NOMO-1 (cell line): ENCODE measurements around the gene TMEM126B.

Experiments
- DNase-seq, 2 experiments: peaks; one replicate each; lab custom pipeline; 2025; ENCODE audit not compliant: unreplicated experiment in 2 of 2; lab: John Stamatoyannopoulos, UW

The TMEM126B gene

GRCh38 chr11:85680897-85681296, 52.5 kb downstream of the TMEM126B start:
- DNase-seq, result no peak

- no peak for DNase-seq
These were observed 54.2 kb downstream of the TMEM126B start for GRCh38 chr11:85682330-85683305.

DNA sequence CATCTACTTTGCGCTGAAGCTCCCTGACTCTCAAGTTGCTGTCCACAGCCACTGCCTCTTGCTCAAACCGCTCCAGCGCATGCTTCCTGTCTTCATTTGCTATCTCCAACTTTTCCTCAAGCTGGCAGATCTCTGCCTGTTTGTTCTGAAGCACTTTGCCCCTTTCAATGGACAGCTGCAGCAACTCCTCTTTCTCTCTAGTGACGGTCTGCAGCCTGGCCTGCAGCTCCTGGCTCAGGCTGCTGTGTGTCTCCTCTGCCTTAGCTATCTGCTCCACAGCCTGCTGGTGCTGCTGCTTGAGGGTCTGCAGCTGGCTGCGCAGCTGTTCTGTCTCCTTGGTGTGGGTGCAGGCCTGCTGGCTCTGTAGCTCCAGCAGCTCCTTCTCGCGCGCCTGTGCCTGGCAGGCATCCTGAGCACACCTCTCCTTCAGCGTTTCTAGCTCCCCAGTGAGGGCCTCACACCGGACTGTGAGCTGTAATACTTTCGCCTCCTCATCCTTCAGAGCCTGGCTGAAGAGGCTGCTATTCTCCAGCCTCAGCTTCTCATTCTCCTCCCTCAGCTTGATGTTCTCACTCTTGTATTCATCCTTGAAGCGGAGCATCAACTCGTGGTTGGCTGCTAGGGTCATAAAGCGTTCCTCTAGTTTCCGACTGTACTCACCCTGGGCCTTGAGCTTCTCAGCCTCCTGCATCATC, 56.9 kb downstream of the TMEM126B start:
- no peak for DNase-seq

DNA sequence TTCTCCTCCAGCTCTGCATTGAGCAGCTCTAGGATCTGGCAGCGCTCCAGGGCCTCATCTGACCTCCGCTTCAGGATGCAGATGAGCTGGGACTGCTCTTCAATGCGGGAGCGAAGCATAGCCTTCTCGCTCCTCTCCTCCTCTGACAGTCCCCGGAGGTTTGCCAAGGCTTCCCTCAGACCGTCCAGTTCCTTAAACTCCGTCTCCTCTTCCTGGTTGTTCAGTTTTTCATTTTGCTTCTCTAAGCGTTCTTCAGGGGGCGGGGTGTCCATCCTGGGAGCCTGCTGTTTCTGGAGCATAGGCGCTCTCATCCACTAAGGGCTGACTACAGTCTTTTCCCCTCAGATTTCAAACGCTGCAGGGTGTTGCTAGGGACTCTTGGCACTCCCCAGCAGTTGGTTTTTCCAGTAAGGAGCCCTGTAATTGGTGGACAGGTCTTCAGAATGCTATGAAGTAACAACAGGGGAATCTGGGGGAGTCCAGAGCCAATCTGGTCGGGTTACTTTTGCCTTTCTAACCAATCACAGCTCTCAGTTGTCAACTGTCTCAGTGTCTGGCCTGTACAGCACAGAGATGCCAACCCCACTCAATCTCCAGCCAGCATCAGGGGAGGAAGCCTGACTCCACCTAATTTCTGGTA, 57.5 kb downstream of the TMEM126B start, which contains the start of gene CCDC89:
Gene CCDC89, minus strand, starts transcription at position 376 of the 640 bp plus-strand sequence. Its CDS starts 65 bp downstream, at position 311.
- DNase-seq, result no peak
